HG02798 (cell line): Measurements from ENCODE around the gene EPS8.

ENCODE experiments used
- ATAC-seq: cut with Tn5 transposase; IDR thresholded peaks from one replicate; pipeline ENCODE4 v1.9.1; 2021; ENCODE audit warnings: mild to moderate bottlenecking; ENCODE audit not compliant: unreplicated experiment, poor library complexity

EPS8 gene

DNA sequence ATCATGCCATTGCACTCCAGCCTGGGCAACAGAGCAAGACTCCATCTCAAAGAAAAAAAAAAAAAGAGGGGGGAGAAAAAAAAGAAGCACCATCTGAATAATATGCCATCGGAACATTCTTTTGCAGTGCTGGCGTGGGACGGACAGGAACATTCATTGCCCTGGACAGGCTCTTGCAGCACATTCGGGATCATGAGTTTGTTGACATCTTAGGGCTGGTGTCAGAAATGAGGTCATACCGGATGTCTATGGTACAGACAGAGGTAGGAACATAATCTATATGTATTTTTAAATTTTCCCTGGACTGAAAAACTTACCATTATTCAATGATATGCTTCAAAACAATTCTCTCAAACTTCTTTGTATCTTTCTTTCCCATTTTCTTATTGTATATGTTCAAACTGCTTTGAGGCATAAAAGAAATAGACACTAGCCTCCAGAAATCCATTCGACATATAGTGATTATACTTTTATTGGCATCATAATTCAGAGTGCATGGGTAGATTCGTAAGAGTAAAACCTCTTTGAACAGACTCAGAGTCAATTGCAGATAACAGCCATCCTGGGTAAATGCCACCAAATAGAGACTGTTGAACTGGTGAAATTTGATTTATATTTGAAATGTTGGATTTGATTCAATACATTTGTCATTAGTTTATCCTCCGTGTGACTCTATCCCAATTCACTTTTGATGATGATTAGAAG lies 199.7 kb downstream of the EPS8 start:
- no peak for ATAC-seq

DNA sequence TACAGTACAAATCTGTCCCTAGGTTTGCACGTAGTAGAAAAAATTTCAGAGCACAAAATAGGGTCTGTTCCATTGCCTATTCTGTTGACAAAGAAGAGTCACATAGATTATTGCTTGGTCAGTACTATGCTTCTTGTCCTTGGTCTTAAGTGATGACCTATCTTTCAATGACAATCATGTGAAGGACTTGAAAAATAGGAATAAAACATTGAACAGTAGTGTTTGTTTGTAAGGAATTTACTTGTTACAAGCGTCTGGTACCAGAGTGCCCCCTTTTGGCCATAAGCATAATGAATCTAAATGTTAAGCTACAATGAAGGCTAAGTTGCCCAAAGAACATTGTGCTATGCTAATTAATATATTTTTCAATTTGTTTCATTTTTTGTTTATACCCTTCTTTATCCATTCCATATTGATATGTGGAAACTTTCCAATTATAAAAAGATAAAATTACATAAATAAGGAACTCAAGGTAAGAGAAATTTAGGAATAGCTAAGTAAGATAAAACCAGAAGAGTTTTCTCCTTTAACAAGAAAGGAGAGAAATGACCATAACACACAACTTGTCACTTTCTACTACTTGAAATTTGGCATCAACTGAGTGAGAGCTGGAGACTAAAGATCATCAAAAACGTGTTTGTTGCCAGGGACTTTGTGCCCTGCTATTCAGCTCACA lies 204.7 kb downstream of the EPS8 start:
- ATAC-seq = no peak

GRCh38 chr12:15583804-15584203 lies 205.4 kb downstream of the EPS8 start:
- ATAC-seq = no peak

- no peak for ATAC-seq
These were observed 208.2 kb downstream of the EPS8 start for GRCh38 chr12:15581006-15581405.

- ATAC-seq = no peak
These were observed 208.8 kb downstream of the EPS8 start for GRCh38 chr12:15580431-15580830.

- ATAC-seq = no peak
These were observed 213.3 kb downstream of the EPS8 start for GRCh38 chr12:15575671-15576541.

GRCh38 chr12:15574353-15574752 lies 214.8 kb downstream of the EPS8 start:
- no peak for ATAC-seq
